Cardiac septum (tissue), 1 donor: ENCODE data around the gene PWP2. TPM values are rescaled to one million over a fixed set of nuclear protein-coding genes. Genes with fewer than 3 reads are reported as not detected.
A peak's percentile ranks its signal among the peaks of the same experiment; 100 is the strongest.
"Not testable (repeated sequence)": the region's sequence is repeated elsewhere in the genome, so short reads cannot be mapped to it uniquely, and the experiment has no call there.

Experiments used
- DNase-seq: peaks from one replicate; pipeline ENCODE4 v3.0.0-alpha.2; 2020; ENCODE audit warnings: low spot score
- intact Hi-C: fragments of 100-400 bp; cut with DNase I; formaldehyde crosslinking; loops from one replicate; pipeline ENCODE4 v1.14.0; 2022
- total RNA-seq: library from RNA; stranded (reverse); fragmentation: NEBNext Ultra II Directional; extraction: Animal tissue kit (Norgen Biotek cat#: 25700); gene quantifications from one replicate; pipeline ENCODE4 v1.2.1, GENCODE V29; 2021
- donor health status: DM: no; HTN: no; CAD: no.

Gene PWP2
- total RNA-seq, 1 donor from 2014 or later: 1.6 TPM

DNA sequence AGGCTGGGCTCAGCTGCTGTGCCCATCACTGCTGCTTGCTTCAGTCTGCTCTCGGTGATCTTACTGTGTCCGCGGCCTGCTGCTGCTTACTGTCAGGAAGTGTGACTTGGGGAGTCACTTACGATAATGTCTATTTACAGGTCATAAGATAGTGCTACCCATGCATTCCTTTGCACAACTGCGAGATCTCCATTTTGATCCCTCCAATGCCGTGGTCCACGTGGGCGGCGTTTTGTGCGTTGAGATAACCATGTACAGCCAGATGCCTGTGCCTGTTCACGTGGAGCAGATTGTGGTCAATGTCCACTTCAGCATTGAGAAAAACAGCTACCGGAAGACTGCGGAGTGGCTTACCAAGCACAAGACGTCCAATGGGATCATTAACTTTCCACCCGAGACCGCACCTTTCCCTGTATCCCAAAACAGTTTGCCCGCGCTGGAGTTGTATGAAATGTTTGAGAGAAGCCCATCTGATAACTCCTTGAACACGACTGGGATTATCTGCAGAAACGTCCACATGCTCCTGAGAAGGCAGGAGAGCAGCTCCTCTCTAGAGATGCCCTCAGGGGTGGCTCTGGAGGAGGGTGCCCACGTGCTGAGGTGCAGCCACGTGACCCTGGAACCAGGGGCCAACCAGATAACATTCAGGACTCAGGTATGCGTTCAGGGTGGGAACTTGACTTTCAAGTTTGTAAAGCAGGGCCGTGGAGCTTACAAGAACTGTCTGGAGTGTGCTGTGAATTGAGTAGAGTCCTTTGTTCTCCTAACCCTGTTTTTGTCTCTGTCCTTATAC lies 24.4 kb upstream of the PWP2 start:
- intact Hi-C loops: no loop called here
- peak; percentile 57 for DNase-seq

DNA sequence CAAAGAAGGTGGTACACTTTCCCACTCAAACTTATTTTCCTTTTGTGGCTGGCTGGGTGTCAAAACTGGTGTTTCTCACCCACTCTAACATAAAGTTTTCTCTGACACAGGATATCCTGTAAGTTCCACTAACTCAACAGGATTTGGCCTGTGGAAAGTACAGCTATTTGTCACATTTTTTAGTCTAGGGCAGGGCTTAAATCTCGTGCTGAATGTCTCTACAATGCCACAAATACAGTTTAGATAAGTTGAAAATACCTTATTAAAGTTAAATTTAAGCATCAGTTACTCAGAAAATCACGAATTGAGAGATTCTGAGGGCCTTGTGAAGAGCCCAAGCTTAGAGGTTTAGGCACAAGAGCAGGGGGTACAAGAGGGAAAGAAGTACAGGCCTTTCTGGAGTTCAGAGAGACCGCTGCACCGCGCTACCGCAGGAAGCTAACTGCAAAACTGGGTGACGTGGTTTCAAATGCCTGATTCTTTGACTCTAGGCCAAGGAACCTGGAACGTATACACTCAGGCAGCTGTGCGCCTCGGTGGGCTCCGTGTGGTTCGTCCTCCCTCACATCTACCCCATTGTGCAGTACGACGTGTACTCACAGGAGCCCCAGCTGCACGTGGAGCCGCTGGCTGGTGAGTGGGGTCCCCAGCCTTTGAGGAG lies 23.4 kb upstream of the PWP2 start:
- intact Hi-C loops: no loop called here
- peak; percentile 41 for DNase-seq

DNA sequence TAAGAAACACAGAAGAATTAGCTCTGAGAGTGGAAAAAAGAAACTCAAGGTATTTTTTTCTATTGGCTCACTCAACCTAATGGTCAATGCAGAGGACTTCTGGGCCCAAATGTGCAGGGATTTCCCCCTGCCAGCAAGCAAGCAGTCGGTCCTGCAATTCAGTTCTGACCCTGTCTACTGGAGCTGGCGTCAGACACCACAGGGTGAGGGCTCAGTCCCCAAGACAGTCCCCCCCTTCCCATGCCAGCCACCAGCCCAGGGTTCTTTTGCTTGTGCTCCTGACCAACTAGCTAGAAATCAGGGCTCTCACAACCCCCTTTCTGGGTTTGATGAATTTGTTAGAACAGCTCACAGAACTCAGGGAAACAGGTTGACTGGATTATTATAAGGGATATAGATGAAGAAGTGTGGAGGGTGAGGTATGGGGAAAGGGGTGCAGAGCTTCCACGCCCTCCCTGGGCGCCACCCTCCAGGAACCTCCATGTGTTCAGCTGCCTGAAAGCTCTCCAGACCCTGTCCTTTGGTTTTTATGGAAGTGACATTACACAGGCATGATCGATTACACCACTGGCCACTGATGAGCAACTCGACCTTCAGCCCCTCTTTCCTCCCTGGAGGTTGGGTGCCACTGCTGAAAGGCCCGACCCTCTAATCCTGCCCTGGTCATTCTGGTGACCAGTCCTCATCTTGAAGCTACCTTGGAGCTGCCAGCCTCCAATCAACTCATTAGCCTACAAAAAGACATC lies 22.5 kb upstream of the PWP2 start:
- intact Hi-C loops: no loop called here
- DNase-seq: peak; percentile 54

DNA sequence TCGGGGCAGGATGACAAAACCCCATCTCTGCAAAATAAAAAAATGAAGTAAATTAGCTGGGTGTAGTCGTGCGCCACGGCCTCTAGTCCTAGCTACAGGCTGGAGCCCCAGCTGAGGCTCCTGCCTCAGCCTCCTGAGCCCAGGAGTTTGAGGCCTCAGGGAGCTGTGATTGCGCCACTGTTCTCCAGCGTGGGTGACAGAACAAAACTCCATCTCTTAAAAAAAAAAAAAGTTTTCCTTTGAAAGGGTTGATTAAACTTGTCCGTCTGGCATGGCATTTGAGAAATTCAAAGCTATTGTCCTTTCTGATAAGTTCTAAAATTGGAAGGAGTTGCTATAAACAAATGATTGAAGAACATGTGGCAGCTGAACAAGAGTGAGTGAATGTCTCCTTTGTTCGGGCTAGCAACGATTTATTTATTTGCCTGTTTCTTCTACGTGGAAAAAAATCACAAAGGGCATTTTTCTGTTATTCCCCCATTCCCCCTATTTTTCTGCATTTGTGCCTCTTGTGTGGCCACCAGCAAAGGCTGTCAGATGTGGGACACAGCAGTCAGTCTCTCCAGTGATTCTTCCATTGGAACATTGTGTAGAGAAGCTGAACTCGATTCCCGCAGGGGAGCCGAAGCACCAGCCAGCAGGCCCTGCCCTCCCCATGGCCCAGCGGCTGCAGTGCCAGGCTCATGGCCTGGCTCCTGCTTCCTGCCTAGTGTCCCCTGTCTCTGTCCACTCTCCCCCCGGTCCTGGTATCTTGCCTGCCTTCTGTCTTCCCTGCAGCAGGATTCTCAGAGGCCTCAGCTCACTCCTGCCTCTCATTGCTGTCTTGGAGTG lies 21.5 kb upstream of the PWP2 start:
- intact Hi-C loops: no loop called here

GRCh38 chr21:44086636-44087425 lies 20.4 kb upstream of the PWP2 start:
- peak; percentile 71 for DNase-seq
- intact Hi-C loops: no loop called here

More for the DNA sequence above, 21.5 kb upstream of the PWP2 start:
- peak; percentile 75 for DNase-seq

GRCh38 chr21:44087426-44088400 lies 19.5 kb upstream of the PWP2 start:
- peak; percentile 69 for DNase-seq
- intact Hi-C loops: no loop called here

DNA sequence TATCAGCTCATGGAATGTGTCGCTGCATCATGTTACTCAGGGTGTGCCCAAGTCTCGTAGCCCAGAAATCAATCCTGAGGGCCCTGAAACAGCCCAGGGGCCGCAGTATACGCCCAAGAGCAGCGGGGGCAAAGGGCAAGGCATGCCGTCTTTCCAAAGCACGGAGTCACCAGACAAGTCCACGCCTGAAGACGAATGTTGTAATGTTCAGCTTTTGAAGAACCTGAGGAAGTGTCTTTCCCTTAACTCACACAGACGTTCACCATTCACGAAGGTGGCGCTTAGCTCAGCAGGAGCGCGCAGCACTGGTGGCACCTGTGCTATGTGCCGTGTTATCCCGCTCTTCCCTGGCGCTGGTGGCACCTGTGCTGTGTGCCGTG lies 18.8 kb upstream of the PWP2 start:
- no peak for DNase-seq
- intact Hi-C loops: no loop called here

GRCh38 chr21:44089001-44089911 lies 17.9 kb upstream of the PWP2 start:
- intact Hi-C loops: no loop called here
- peak; percentile 75 for DNase-seq

- intact Hi-C loops: no loop called here
- DNase-seq: peak; percentile 68
Measured at GRCh38 chr21:44090325-44090724, 16.9 kb upstream of the PWP2 start.

- DNase-seq: peak; percentile 46
- intact Hi-C loops: no loop called here
Measured at GRCh38 chr21:44092211-44092610, 15.0 kb upstream of the PWP2 start.

- DNase-seq: peak; percentile 26
- intact Hi-C loops: no loop called here
Measured at GRCh38 chr21:44093761-44094160, 13.4 kb upstream of the PWP2 start.

DNA sequence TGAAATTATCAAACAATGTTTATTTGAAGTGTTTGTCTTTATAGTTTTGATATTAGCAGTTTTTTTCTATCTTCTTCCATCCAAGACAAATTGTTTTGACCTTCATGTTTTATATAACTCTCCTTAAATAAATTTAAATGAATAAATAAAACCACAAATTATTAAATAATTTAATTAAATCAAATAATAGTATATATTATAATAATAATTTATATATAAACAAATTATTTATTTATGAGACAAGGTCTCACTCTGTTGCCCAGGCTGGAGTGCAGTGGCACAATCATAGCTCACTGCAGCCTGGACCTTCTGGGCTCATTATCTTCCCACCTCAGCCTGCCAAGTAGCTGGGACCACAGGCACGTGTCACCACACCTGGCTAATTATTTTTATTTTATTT lies 12.4 kb upstream of the PWP2 start:
- DNase-seq: no peak
- intact Hi-C loops: no loop called here

DNA sequence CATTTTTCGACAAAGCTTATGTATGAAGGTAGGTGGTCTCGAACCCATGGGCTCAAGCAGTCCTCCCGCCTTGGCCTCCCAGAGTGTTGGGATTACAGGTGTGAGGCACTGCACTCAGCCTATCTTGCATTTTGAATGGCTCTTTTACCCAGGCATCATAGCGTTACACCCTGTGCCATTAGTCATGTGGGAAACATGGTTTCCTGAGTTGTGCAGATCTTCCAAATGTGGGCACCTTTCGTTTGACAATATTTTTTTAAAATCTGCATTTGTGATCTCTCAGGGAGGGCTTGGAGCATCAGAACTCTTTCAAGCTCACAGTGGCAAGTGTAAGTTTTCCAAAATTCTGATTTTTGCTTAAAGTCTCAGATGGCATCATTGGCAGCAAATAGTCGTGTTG lies 8.7 kb upstream of the PWP2 start:
- intact Hi-C loops, DNase-seq: not testable (repeated sequence)

DNA sequence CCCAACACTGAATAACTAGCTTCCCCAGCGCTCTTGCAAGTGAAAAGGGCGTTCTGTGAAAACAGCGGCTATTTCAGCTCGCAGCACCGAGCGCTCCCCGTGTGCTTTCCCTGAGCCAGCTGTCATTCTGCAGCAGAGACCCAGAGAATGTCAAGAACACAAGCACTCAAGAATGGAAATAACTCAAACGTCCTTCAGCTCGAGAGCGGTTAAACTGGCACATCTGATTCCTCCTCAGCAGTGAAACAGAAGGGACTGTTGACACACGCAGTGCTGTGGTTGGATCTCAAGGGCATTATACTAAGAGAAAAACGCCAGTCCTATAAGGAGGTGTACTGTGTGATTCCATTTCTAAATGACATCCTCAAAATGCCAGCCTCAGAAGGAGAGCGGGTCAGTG lies 8.2 kb upstream of the PWP2 start:
- DNase-seq, intact Hi-C loops: not testable (repeated sequence)

GRCh38 chr21:44107589-44107988 lies 390 bp downstream of the PWP2 start:
- intact Hi-C loops, DNase-seq: not testable (repeated sequence)

GRCh38 chr21:44113702-44114371 lies 6.6 kb downstream of the PWP2 start:
- DNase-seq, intact Hi-C loops: not testable (repeated sequence)
